K562 (cell line): ENCODE measurements around the gene AGPAT1. TPM values are rescaled to one million over a fixed set of nuclear protein-coding genes. Genes with fewer than 3 reads are reported as not detected.

Source experiments
- ARID3A ChIP-seq: IDR thresholded peaks from 2 replicates; pipeline ENCODE4 v1.6.1; 2012; ENCODE audit warnings: low read depth, low read length, improper control_type of control experiment, borderline replicate concordance
- CAMTA2 ChIP-seq: fragments of 250-450 bp; sonication (Bioruptor Pico); conservative IDR thresholded peaks from 2 replicates; pipeline ENCODE4 v1.5.1; 2022
- GTF3C2 ChIP-seq: IDR thresholded peaks from 3 replicates; pipeline ENCODE4 v1.6.1; 2011; ENCODE audit warnings: borderline replicate concordance, mild to moderate bottlenecking, moderate library complexity; ENCODE audit not compliant: insufficient read length; ENCODE audit errors: extremely low read depth
- MAFF ChIP-seq: IDR thresholded peaks from 2 replicates; pipeline ENCODE4 v1.6.1; 2012; ENCODE audit warnings: low read length, improper control_type of control experiment
- NCOA2 ChIP-seq, 2 experiments: fragments of 450-650 bp; IDR thresholded peaks; 2 replicates each; pipeline ENCODE4 v1.6.1; 2018; ENCODE audit warnings: mild to moderate bottlenecking in 2 of 2, moderate library complexity in 1 of 2; ENCODE audit not compliant: partially characterized antibody in 2 of 2
- SOX6 ChIP-seq: fragments of 450-650 bp; IDR thresholded peaks from 2 replicates; pipeline ENCODE4 v1.6.1; 2014; ENCODE audit warnings: mild to moderate bottlenecking
- TARDBP ChIP-seq: fragments of 450-650 bp; IDR thresholded peaks from 2 replicates; pipeline ENCODE4 v1.6.1; 2016
- WHSC1 ChIP-seq: IDR thresholded peaks from one replicate; pipeline ENCODE4 v1.6.1; 2012; ENCODE audit warnings: low read length, control low read depth, inconsistent platforms
- ZBTB2 ChIP-seq: fragments of 450-650 bp; IDR thresholded peaks from 2 replicates; pipeline ENCODE4 v1.6.1; 2016; ENCODE audit warnings: antibody characterized with exemption
- ZNF318 ChIP-seq, 2 experiments: fragments of 450-650 bp; IDR thresholded peaks; 2 replicates each; pipeline ENCODE4 v1.6.1; 2016; ENCODE audit warnings: mild to moderate bottlenecking in 2 of 2, borderline replicate concordance in 1 of 2, low read depth in 1 of 2, moderate library complexity in 1 of 2
- ZNF766 ChIP-seq: fragments of 200-800 bp; sonication (Bioruptor generic); conservative IDR thresholded peaks from 2 replicates; pipeline ENCODE4 v1.6.1; 2016; ENCODE audit warnings: missing genetic modification characterization, missing compliant biosample characterization
- ZNF778 ChIP-seq: fragments of 450-650 bp; formaldehyde crosslinking; IDR thresholded peaks from 2 replicates; pipeline ENCODE4 v1.4.0; 2020; ENCODE audit warnings: mild to moderate bottlenecking, moderate library complexity
- polyA plus RNA-seq, 8 experiments: library from polyadenylated mRNA; depleted of rRNA in 4 of 8; stranded (reverse) in 5 of 8; unstranded in 3 of 8; fragments of >200 nt; fragmentation: Nextera tagmentation in 2 of 8; fragmentation: Illumina TruSeq in 1 of 8; extraction: Ambion mirVana in 2 of 8; extraction: Trizol in 1 of 8; gene quantifications; 2 replicates each; pipeline versions ENCODE4 v1.2.1 to v1.2.3, GENCODE V29; 2011 to 2014; ENCODE audit warnings: inconsistent platforms in 1 of 8, missing spikeins in 1 of 8
- total RNA-seq, 7 experiments: library from RNA; depleted of rRNA in 6 of 7; stranded (reverse); fragments of >200 nt in 6 of 7; fragmentation: Illumina TruSeq in 2 of 7; extraction: Trizol in 2 of 7; gene quantifications; 2 replicates each; pipeline versions ENCODE4 v1.2.1 to v1.2.3, GENCODE V29; 2011 to 2021; ENCODE audit warnings: low replicate concordance in 1 of 7

Gene AGPAT1
- total and polyA plus RNA-seq, 9 of the 15 experiments (the other 6 are each of a cell fraction or from before 2014, with no cell fraction given) = 37.9 to 176 (median 69.4) TPM

GRCh38 chr6:32127717-32128592, 47.9 kb downstream of the AGPAT1 start, which contains the start of gene ATF6B (continued):
- TF ChIP-seq GTF3C2 = no peak
- TF ChIP-seq ZNF778 (CRISPR knock-in tag) = no peak
- TF ChIP-seq WHSC1 = no peak
- TF ChIP-seq ZBTB2 = peak; percentile 85
- no peak for TF ChIP-seq ARID3A
- TF ChIP-seq TARDBP = peak; percentile 33; the same call in 1 of the 2 replicates
- TF ChIP-seq MAFF = no peak
- no peak for TF ChIP-seq CAMTA2 (CRISPR knock-in tag)
- TF ChIP-seq ZNF766 (CRISPR knock-in tag) = no peak
- TF ChIP-seq ZNF318 (IDR thresholded peaks at IDR 0.05; ENCODE audit: borderline replicate concordance in 1 of 2, low read depth in 1 of 2) = 0 out of 4 replicates have a peak, but pooled peaks of 1 of the 2 experiments have one; percentile 36
- TF ChIP-seq SOX6 = 0 out of 2 replicates have a peak, but pooled peaks have one; percentile 6
- TF ChIP-seq NCOA2 (IDR thresholded peaks at IDR 0.05; ENCODE audit: partially characterized antibody in 2 of 2) = no peak
